GM12801 (cell line): Measurements from ENCODE around the gene RORC.

Experiments
- TF ChIP-seq, protein P1 (sequence below): IDR thresholded peaks from one replicate; pipeline ENCODE4 v1.5.1; 2011; ENCODE audit warnings: control low read depth; ENCODE audit not compliant: insufficient read length; ENCODE audit errors: extremely low read depth

RORC gene

DNA sequence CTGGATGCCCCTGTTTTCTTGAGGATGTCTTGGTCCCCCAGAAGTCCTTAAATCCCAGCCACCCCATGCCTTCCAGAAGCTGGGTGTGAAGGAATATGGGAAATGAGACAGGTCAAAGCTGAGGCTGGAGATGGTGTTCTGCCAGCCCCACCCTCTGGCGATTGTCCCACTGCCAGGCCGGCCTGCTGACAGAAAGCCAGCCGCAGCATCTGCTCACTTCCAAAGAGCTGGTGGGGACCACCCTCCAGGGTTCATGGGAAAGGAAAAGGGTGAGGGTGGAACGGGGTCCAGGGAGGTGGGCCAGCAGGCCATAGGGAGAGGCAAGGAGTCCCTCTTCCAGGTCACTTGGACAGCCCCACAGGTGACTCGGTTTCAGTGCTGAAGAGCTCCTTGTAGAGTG is 24.5 kb downstream of the RORC start:
- TF ChIP-seq, protein P1, sequence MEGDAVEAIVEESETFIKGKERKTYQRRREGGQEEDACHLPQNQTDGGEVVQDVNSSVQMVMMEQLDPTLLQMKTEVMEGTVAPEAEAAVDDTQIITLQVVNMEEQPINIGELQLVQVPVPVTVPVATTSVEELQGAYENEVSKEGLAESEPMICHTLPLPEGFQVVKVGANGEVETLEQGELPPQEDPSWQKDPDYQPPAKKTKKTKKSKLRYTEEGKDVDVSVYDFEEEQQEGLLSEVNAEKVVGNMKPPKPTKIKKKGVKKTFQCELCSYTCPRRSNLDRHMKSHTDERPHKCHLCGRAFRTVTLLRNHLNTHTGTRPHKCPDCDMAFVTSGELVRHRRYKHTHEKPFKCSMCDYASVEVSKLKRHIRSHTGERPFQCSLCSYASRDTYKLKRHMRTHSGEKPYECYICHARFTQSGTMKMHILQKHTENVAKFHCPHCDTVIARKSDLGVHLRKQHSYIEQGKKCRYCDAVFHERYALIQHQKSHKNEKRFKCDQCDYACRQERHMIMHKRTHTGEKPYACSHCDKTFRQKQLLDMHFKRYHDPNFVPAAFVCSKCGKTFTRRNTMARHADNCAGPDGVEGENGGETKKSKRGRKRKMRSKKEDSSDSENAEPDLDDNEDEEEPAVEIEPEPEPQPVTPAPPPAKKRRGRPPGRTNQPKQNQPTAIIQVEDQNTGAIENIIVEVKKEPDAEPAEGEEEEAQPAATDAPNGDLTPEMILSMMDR, result no peak

DNA sequence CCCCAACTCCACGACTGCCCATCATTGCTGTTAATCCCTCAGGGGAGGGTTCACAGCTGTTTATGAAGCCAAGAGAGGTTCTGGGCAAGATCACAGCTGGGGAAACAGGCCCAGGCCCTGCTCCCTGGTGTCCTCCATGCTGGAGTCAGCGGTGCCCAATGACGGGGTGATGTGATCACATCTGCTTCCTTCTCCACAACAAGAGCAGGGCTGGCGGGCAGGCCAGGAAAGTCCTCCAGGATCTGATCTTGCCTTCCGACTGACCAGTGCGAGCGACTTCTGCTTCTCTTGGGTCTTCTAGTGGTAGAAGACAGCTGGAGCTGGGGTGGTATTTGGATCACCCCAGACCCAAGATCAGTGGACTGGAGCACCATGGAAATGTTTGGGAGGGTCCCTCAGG is 25.4 kb downstream of the RORC start:
- TF ChIP-seq, protein P1, result no peak

DNA sequence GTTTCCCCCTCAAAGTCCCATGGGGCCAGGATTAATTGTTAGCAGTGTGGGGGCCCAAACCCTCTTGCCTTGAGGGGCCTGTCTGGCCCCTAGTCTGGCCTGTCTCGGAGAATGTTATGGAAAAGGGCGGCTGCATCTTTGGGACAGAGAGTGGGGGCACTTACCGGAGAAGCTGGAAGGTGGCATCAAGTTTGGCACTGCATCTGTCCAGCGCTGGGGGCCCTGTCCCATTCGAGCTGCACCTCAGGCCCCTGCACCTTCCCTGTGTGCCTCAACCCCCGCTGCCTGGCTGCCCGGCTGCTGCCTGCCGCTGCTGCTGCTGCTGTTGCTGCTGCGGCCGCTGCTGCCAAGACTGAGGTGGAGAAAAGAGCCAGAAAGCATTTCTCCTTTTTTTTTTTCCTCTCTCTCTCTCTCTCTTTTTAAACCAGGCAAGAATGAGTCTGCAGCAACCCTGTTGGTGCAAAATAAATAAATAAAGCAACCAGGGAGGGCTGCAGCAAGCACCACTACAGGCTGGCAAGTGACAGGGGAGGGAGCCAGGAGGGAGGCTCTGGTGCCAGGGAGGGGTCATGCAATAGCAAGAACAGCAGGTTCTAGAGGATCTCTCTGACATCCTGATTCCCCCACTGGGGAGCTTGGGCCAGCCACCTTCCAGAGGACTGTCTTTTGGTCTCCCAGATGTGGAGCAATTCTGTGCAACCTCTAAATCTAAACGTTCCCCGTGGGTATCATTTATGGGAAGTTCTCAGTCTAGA is 26.4 kb downstream of the RORC start, which contains the start of gene LINGO4:
LINGO4 (minus strand) TSS at position 354 of the 755 bp plus-strand sequence. CDS start 2,715 bp downstream, outside the sequence.
- TF ChIP-seq, protein P1, result no peak

DNA sequence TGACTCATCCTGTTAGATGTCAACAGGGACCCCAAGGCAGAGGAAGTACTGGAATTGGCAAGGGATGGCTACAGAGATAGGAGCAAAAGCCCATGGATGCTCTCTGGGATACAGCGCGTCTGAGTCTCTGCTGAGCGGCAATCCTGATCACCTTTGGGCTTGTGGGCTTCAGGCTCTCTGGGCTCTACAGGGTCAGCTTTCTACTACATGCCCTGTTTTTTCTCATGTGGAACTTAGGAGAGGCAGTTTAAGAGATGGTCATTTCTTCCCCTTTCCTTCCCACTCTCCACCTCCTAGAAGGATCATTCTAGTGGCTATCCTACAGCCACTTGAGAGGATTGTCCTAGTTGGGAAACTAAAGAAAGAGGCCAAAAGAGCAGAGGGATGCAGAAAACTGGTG is 27.7 kb downstream of the RORC start:
- TF ChIP-seq, protein P1, result no peak

DNA sequence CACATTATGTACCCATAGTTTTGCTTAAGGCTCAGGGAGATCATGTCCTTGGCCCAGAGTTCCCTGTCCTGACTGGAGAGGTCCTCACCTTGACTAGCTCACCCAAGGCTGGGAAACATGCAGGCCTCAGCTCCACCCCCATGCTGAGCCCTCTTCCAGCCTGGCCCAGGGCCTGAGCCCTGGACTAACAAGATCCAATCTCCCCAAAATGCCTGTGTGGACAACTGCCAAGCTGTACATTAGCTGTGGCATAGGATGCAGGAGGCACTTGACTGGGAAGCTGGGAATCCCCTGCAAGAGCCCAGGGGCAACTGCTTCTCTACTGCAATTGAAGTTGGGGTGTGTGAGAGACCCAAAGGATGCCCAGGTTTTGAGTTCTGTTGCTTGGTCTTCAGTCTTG is 28.4 kb downstream of the RORC start:
- TF ChIP-seq, protein P1, result no peak

DNA sequence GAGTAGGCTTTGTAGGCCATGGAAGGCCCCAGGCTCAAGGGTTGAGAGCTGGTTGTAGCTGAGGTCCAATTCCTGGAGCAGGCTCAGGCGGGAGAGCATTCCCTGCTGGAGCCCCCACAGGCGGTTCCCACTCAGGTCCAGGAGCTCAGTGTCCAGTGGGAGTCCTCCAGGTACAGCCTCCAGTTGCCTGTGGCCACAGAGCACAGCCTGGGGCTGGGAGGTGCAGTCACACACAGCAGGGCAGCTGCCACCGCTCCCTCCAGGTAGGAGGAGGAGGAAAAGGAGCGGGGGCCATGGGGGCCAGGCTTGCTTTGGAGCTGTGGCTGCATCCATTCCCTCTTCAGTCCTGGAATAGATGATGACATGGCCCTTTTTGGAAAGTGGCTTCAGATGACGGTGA is 29.2 kb downstream of the RORC start:
- TF ChIP-seq, protein P1, result no peak

DNA sequence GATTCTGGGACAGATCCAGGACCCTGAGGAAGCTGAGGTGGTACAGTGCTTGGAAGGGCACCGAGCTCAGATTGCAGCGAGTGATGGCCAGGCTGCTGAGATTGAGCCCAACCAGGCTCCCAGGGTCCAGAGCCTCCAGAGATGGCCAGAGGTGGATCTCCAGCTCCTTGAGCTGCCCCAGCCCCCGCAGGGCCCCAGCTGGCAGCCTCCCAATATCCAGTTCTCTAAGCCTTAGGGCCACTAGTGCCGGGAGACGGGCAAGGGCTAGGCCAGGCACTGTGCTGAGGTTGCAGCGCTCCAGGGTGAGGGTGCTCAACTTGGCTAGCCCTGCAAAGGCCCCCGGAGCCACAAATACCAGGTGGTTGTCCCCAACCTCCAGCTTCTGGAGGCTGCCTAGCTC is 29.8 kb downstream of the RORC start:
- TF ChIP-seq, protein P1, result no peak
